Measurements from ENCODE around the gene KBTBD8.

Gene KBTBD8

GRCh38 chr3:66998113-66998903 is at the start of gene KBTBD8:
Gene KBTBD8, plus strand, starts transcription at chr3:66998307. Its CDS starts 49 bp downstream, at chr3:66998356.
- peak; percentile 91 to 97 (median 95) for DNase-seq (ENCODE audit: low read depth in 2 of 3, low spot score in 1 of 3)

GRCh38 chr3:66948838-66949237 is 49.3 kb upstream of the KBTBD8 start:
- DNase-seq (ENCODE audit: low read depth in 2 of 3, low spot score in 1 of 3) = no peak

GRCh38 chr3:66949898-66950297 is 48.2 kb upstream of the KBTBD8 start:
- no peak for DNase-seq (ENCODE audit: low read depth in 2 of 3, low spot score in 1 of 3)

GRCh38 chr3:66952357-66952756 is 45.8 kb upstream of the KBTBD8 start:
- no peak for DNase-seq (ENCODE audit: low read depth in 2 of 3, low spot score in 1 of 3)

- DNase-seq (ENCODE audit: low read depth in 2 of 3, low spot score in 1 of 3) = no peak
Measured at GRCh38 chr3:66953934-66954445, 44.1 kb upstream of the KBTBD8 start.

- DNase-seq (ENCODE audit: low read depth in 2 of 3, low spot score in 1 of 3) = no peak
Measured at GRCh38 chr3:66956742-66957141, 41.4 kb upstream of the KBTBD8 start.

GRCh38 chr3:66957367-66957766 is 40.7 kb upstream of the KBTBD8 start:
- no peak for DNase-seq (ENCODE audit: low read depth in 2 of 3, low spot score in 1 of 3)

GRCh38 chr3:66958067-66958466 is 40.0 kb upstream of the KBTBD8 start:
- no peak for DNase-seq (ENCODE audit: low read depth in 2 of 3, low spot score in 1 of 3)

GRCh38 chr3:66962664-66963063 is 35.4 kb upstream of the KBTBD8 start:
- no peak for DNase-seq (ENCODE audit: low read depth in 2 of 3, low spot score in 1 of 3)

- DNase-seq (ENCODE audit: low read depth in 2 of 3, low spot score in 1 of 3) = no peak
Measured at GRCh38 chr3:66971245-66971644, 26.9 kb upstream of the KBTBD8 start.

- DNase-seq (ENCODE audit: low read depth in 2 of 3, low spot score in 1 of 3) = peak; percentile 37 to 65 (median 57)
Measured at GRCh38 chr3:66971891-66972551, 26.1 kb upstream of the KBTBD8 start.

- no peak for DNase-seq (ENCODE audit: low read depth in 2 of 3, low spot score in 1 of 3)
Measured at GRCh38 chr3:66980791-66981190, 17.3 kb upstream of the KBTBD8 start.

GRCh38 chr3:66983101-66983500 is 15.0 kb upstream of the KBTBD8 start:
- DNase-seq (ENCODE audit: low read depth in 2 of 3, low spot score in 1 of 3) = no peak

- DNase-seq (ENCODE audit: low read depth in 2 of 3, low spot score in 1 of 3) = no peak
Measured at GRCh38 chr3:66985336-66985920, 12.7 kb upstream of the KBTBD8 start.

- no peak for DNase-seq (ENCODE audit: low read depth in 2 of 3, low spot score in 1 of 3)
Measured at GRCh38 chr3:66986406-66986805, 11.7 kb upstream of the KBTBD8 start.

- no peak for DNase-seq (ENCODE audit: low read depth in 2 of 3, low spot score in 1 of 3)
Measured at GRCh38 chr3:66989241-66989640, 8.9 kb upstream of the KBTBD8 start.

GRCh38 chr3:66989860-66990696 is 8.0 kb upstream of the KBTBD8 start:
- no peak for DNase-seq (ENCODE audit: low read depth in 2 of 3, low spot score in 1 of 3)

- no peak for DNase-seq (ENCODE audit: low read depth in 2 of 3, low spot score in 1 of 3)
Measured at GRCh38 chr3:66991459-66991858, 6.6 kb upstream of the KBTBD8 start.

GRCh38 chr3:66993082-66993481 is 5.0 kb upstream of the KBTBD8 start:
- no peak for DNase-seq (ENCODE audit: low read depth in 2 of 3, low spot score in 1 of 3)

GRCh38 chr3:66994588-66994987 is 3.5 kb upstream of the KBTBD8 start:
- DNase-seq (ENCODE audit: low read depth in 2 of 3, low spot score in 1 of 3) = no peak

GRCh38 chr3:66996696-66997095 is 1.4 kb upstream of the KBTBD8 start:
- no peak for DNase-seq (ENCODE audit: low read depth in 2 of 3, low spot score in 1 of 3)

Measured in stimulated activated CD4-positive, alpha-beta T cell treated with anti-CD3 and anti-CD28 coated beads, Interleukin-12 subunit alpha, Interleukin-12 subunit beta, amount 100 ng/mL, for 48 hours (primary cell).